H1 (cell line): ENCODE data around the gene AIG1. TPM values are rescaled to one million over a fixed set of nuclear protein-coding genes. Genes with fewer than 3 reads are reported as not detected.

Experiments
- BACH1 ChIP-seq: IDR thresholded peaks from 2 replicates; pipeline ENCODE4 v1.6.1; 2012; ENCODE audit warnings: low read length, improper control_type of control experiment
- CHD1 ChIP-seq: IDR thresholded peaks from 2 replicates; pipeline ENCODE4 v1.6.1; 2012; ENCODE audit warnings: low read depth, low read length, improper control_type of control experiment
- E2F6 ChIP-seq: IDR thresholded peaks from 2 replicates; pipeline ENCODE4 v1.6.1; 2012; ENCODE audit warnings: inconsistent platforms
- HDAC2 ChIP-seq, 2 experiments: fragments of 300-600 bp in 1 of 2; sonication (generic) in 1 of 2; IDR thresholded peaks; 2 replicates each; pipeline ENCODE4 v1.6.1; 2011 to 2012; ENCODE audit warnings: low read depth in 2 of 2, low read length in 2 of 2, mild to moderate bottlenecking in 2 of 2, moderate library complexity in 2 of 2, borderline replicate concordance in 1 of 2, inconsistent platforms in 1 of 2
- JUN ChIP-seq: IDR thresholded peaks from 2 replicates; pipeline ENCODE4 v1.6.1; 2011; ENCODE audit warnings: low read depth, mild to moderate bottlenecking, improper control_type of control experiment, low read length
- KDM5A ChIP-seq: fragments of 200-600 bp; IDR thresholded peaks from 2 replicates; pipeline ENCODE4 v1.7.1; 2012; ENCODE audit warnings: mild to moderate bottlenecking, low read length, inconsistent platforms, mixed read lengths
- SIX5 ChIP-seq: IDR thresholded peaks from 2 replicates; pipeline ENCODE4 v1.6.1; 2011; ENCODE audit warnings: mild to moderate bottlenecking, low read depth, low read length
- polyA plus RNA-seq, 7 experiments: library from polyadenylated mRNA; depleted of rRNA in 3 of 7; stranded (reverse) in 5 of 7; unstranded in 2 of 7; fragments of >200 nt in 5 of 7; fragments of 200-250 nt in 2 of 7; gene quantifications; 1 replicate in 5 of 7; 2 replicates in 1 of 7; 4 replicates in 1 of 7; pipeline versions ENCODE4 v1.2.1 to v1.2.3, GENCODE V29; 2011 to 2013; ENCODE audit warnings: missing spikeins in 2 of 7, mixed read lengths in 2 of 7
- total RNA-seq: library from RNA; stranded (reverse); fragmentation: NEBNext Ultra II Directional; extraction: Animal tissue kit (Norgen Biotek cat#: 25700); gene quantifications from 2 replicates; pipeline ENCODE4 v1.2.1, GENCODE V29; 2021
- TF ChIP-seq, protein P1 (sequence below): fragments of 300-600 bp; sonication (generic); IDR thresholded peaks from 2 replicates; pipeline ENCODE4 v1.7.1; 2012; ENCODE audit warnings: low read length, moderate library complexity, mild to moderate bottlenecking, inconsistent platforms; ENCODE audit not compliant: insufficient replicate concordance
- TF ChIP-seq, protein P2 (sequence below): IDR thresholded peaks from 2 replicates; pipeline ENCODE4 v1.6.1; 2011; ENCODE audit warnings: low read length, improper control_type of control experiment

AIG1 gene
- total and polyA plus RNA-seq, 2 of the 8 experiments (the other 6 are each of a cell fraction or from before 2014, with no cell fraction given): 56.6 to 58.4 TPM

DNA sequence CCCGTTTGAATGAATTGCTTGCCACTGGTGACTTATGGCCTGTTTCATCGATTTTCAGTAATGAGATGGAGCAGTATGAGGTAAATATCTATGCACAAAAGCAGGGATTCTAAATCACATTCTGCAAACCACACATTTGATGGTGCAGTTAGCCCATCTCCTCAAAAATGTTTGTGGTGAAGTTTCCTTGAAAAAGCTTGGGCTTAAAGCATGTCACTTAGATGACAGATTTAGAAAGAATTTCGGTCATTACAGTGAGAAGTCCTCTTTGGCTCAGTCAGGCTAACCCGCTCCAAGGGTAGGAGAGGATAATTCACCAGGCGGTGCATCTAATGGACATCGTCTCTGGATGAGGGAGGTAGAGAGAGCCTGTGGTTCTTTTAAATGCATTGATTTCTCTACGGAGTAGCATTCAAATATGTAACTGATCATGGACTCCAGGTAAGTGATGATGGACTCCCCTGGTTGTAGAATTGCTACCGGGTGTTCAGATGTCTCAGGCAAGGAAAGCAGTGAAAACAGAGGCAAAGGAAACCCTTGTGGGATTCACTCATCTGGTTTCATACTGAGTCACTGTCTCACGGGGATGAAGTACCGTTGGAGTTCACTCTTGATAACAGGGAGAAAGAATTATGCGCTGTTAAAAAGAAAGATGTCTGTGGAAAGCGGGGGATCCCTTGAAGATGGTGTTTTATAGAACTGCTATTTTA, 65.3 kb downstream of the AIG1 start (continued):
- TF ChIP-seq, protein P1, sequence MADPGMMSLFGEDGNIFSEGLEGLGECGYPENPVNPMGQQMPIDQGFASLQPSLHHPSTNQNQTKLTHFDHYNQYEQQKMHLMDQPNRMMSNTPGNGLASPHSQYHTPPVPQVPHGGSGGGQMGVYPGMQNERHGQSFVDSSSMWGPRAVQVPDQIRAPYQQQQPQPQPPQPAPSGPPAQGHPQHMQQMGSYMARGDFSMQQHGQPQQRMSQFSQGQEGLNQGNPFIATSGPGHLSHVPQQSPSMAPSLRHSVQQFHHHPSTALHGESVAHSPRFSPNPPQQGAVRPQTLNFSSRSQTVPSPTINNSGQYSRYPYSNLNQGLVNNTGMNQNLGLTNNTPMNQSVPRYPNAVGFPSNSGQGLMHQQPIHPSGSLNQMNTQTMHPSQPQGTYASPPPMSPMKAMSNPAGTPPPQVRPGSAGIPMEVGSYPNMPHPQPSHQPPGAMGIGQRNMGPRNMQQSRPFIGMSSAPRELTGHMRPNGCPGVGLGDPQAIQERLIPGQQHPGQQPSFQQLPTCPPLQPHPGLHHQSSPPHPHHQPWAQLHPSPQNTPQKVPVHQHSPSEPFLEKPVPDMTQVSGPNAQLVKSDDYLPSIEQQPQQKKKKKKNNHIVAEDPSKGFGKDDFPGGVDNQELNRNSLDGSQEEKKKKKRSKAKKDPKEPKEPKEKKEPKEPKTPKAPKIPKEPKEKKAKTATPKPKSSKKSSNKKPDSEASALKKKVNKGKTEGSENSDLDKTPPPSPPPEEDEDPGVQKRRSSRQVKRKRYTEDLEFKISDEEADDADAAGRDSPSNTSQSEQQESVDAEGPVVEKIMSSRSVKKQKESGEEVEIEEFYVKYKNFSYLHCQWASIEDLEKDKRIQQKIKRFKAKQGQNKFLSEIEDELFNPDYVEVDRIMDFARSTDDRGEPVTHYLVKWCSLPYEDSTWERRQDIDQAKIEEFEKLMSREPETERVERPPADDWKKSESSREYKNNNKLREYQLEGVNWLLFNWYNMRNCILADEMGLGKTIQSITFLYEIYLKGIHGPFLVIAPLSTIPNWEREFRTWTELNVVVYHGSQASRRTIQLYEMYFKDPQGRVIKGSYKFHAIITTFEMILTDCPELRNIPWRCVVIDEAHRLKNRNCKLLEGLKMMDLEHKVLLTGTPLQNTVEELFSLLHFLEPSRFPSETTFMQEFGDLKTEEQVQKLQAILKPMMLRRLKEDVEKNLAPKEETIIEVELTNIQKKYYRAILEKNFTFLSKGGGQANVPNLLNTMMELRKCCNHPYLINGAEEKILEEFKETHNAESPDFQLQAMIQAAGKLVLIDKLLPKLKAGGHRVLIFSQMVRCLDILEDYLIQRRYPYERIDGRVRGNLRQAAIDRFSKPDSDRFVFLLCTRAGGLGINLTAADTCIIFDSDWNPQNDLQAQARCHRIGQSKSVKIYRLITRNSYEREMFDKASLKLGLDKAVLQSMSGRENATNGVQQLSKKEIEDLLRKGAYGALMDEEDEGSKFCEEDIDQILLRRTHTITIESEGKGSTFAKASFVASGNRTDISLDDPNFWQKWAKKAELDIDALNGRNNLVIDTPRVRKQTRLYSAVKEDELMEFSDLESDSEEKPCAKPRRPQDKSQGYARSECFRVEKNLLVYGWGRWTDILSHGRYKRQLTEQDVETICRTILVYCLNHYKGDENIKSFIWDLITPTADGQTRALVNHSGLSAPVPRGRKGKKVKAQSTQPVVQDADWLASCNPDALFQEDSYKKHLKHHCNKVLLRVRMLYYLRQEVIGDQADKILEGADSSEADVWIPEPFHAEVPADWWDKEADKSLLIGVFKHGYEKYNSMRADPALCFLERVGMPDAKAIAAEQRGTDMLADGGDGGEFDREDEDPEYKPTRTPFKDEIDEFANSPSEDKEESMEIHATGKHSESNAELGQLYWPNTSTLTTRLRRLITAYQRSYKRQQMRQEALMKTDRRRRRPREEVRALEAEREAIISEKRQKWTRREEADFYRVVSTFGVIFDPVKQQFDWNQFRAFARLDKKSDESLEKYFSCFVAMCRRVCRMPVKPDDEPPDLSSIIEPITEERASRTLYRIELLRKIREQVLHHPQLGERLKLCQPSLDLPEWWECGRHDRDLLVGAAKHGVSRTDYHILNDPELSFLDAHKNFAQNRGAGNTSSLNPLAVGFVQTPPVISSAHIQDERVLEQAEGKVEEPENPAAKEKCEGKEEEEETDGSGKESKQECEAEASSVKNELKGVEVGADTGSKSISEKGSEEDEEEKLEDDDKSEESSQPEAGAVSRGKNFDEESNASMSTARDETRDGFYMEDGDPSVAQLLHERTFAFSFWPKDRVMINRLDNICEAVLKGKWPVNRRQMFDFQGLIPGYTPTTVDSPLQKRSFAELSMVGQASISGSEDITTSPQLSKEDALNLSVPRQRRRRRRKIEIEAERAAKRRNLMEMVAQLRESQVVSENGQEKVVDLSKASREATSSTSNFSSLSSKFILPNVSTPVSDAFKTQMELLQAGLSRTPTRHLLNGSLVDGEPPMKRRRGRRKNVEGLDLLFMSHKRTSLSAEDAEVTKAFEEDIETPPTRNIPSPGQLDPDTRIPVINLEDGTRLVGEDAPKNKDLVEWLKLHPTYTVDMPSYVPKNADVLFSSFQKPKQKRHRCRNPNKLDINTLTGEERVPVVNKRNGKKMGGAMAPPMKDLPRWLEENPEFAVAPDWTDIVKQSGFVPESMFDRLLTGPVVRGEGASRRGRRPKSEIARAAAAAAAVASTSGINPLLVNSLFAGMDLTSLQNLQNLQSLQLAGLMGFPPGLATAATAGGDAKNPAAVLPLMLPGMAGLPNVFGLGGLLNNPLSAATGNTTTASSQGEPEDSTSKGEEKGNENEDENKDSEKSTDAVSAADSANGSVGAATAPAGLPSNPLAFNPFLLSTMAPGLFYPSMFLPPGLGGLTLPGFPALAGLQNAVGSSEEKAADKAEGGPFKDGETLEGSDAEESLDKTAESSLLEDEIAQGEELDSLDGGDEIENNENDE: no peak
- no peak for TF ChIP-seq KDM5A
- TF ChIP-seq BACH1: no peak
- no peak for TF ChIP-seq E2F6
- TF ChIP-seq HDAC2 (IDR thresholded peaks at IDR 0.05; ENCODE audit: borderline replicate concordance in 1 of 2, low read depth in 2 of 2, low read length in 2 of 2): no peak
- TF ChIP-seq, protein P2, sequence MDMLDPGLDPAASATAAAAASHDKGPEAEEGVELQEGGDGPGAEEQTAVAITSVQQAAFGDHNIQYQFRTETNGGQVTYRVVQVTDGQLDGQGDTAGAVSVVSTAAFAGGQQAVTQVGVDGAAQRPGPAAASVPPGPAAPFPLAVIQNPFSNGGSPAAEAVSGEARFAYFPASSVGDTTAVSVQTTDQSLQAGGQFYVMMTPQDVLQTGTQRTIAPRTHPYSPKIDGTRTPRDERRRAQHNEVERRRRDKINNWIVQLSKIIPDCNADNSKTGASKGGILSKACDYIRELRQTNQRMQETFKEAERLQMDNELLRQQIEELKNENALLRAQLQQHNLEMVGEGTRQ: no peak
- no peak for TF ChIP-seq SIX5
- TF ChIP-seq CHD1: no peak
- no peak for TF ChIP-seq JUN
